ENCODE measurements around the gene MKKS.

Gene MKKS

DNA sequence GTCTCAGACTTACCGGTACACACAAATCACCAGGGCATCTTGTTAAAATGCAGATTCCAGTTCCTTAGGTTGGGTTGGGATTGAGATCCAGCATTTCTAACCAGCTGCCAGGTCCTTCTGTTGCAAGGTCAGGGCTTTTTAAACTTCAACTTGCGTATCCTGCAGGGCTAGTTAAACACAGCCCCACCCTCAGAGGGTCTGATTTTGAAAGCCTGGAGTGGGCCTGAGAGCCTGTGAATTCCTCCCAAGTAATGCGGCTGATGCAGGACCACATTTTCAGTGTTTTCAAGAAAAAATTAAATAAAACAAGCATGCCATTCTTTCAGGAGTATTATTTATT lies 65.3 kb downstream of the MKKS start:
- no peak for DNase-seq (ENCODE audit: low read depth)

DNA sequence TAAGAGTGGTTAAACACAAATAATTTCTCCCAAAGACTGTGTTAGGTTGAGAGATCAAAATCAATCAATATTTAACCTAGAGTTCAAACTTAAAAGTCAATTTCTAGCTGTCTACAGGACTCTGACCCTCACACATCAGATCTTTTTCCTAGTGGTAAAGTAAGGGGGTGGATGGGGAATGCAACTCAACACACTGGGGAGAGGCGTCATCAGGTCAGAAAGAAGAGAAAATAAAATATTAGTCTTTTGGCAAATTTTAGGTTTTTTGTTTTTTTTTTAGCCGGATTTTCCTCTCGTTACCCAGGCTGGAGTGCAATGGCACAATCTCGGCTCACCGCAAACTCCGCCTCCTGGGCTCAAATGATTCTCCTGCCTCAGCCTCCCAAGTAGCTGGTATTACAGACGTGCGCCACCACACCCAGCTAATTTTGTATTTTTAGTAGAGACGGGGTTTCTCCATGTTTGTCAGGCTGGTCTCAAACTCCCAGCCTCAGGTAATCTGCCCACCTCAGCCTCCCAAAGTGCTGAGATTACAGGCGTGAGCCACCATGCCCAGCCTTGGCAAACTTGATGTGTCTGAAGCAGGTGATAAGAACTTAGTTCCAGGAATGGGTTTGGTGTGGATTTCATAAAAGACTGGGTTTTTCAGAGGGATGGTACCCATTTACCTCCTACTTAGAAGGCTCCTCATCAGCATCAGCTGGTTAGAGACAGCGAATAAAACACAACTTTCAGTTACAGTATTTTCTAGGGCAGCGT lies 65.9 kb downstream of the MKKS start:
- DNase-seq (ENCODE audit: low read depth): no peak

GRCh38 chr20:10367693-10367942 lies 66.4 kb downstream of the MKKS start:
- DNase-seq (ENCODE audit: low read depth): no peak

- DNase-seq (ENCODE audit: low read depth): no peak
These were observed 66.9 kb downstream of the MKKS start for GRCh38 chr20:10366898-10367692.

DNA sequence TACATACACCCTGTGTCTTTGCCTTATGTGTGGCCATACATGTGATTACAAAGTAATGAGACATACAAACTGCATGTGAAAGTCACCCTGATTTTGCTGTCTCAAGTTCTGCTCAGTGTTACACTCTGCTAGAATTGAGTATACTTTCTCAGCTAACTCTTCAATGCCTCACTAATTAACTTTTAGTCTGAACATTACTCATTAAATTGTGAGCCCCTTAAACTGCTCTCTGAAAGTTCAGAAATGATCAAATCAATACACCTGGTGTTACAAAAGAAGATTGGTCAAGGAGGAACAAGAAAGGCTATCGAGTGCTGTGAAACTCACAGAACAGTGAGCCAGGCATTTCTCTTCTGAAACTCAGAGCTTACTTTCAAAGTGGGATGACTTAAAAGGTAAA lies 71.3 kb downstream of the MKKS start:
- no peak for DNase-seq (ENCODE audit: low read depth)

DNA sequence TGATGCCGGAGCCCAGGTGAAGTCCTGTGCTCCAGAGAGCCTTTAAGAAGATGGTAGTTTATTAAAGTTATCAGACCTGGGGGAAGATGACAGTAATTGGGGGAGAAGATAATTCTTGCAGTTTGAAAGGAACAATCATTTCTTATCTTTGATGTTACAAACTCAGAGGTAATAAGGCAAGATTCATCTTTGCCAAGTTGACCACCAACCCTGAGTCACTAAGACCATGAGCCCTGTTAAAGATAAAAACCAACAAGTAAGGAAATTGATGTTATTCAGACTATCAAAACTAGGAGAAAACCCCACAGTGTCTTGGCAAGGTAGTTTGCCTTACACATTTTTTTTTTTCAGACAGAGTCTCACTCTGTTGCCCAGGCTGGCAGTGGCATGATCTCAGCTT lies 73.1 kb downstream of the MKKS start:
- DNase-seq (ENCODE audit: low read depth): peak; percentile 30

DNA sequence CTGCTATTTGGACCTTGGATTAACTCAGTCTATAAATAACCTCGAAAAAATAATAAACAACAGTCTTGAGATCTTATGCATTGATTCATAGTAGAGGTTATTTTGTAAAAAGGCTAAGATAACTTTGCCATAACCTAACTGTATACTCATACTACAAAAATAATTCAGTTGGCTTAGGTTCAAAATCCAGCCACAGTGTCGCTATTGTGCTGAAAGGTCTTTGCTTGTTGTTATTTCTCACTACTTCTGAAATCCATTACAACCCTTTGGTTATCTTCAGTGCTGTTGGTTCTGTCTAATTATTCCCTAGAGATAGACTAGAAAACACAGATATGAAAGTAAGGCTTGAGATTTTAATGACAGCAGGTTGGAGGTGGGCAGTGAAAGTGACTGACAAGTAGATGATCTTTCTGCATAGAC lies 74.4 kb downstream of the MKKS start:
- DNase-seq (ENCODE audit: low read depth): peak; percentile 51

GRCh38 chr20:10357974-10358373 lies 76.0 kb downstream of the MKKS start:
- peak; percentile 24 for DNase-seq (ENCODE audit: low read depth)

- DNase-seq (ENCODE audit: low read depth): no peak
These were observed 76.8 kb downstream of the MKKS start for GRCh38 chr20:10357061-10357708.

DNA sequence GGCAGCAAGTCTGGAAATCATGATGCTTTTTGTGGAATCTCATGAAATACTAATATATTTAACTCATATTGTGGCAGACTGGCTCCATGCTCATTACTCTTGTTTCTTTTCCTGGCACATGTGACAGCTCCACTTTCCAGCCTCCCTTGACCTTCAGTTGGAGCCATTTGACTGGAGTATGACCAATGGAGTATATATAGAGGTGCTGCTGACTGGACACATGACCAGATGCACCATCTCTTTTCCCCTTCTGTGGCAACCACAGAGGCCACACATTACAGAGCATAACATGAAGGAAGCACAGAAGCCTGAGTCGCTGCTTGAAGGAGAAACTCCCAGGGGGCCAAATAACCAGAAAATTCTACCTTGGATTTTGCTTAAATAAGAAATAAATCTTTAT lies 77.4 kb downstream of the MKKS start:
- no peak for DNase-seq (ENCODE audit: low read depth)

DNA sequence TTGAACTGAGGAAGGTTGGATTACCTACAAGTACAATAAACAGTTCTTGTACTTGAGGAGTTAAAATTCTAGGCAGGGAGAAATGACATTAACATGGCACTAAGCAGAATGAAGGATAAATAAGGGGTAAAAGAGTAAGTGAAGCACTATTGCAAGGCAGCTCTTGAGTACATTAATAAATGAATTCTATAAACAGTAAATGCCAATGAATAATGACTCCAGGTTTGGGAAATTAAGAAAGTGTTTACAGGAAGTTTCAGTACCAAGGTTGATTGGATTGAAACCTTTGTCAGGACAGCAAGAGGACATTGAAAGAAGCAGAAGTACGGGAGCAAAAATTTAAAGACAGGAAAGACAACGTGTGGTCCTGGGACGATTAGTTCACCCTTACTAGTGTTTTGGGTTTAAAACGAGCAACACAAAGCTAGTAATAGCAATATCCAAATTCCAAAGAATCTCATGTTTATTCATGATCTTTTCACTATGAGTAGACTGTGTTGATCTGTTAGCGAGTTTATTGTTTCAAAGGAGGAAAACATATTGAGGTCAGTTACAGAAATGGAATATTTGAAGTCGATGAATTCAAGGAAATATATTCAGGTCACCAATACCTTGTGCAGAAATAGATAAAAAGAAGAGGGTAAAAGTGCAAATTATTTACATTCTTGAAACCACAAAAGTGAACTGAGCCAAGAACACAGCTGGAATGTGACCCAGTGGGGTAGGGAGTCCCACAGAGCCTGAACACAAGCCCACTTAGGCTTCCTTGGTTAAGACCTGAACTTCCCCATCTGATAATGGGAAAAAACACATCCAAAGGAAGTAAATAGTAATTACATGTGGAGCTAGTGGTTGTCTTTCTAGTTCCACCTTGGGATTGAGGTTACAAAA lies 80.8 kb downstream of the MKKS start:
- DNase-seq (ENCODE audit: low read depth): peak; percentile 59
